ENCODE results near the gene NOC4L.
"Not testable (repeated sequence)": the region's sequence is repeated elsewhere in the genome, so short reads cannot be mapped to it uniquely, and the experiment has no call there.

NOC4L gene

DNA sequence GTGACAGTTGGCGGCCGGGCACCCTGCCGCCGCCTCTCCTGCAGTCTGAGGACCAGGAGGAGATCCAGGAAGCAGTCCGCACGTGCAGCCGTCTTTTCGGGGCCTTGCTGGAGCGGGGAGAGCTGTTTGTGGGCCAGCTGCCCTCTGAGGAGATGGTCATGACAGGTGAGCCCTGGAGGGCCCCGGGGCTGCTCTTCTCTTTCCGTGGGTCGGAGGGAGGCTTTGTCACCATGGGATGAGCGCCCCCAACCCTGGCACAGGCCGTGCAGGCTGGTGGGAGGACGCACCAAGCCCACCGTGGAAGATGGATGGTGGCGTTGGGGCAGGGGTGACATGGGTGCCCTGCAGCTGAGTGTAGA, 532 bp downstream of the NOC4L start:
- DNase-seq: no peak

DNA sequence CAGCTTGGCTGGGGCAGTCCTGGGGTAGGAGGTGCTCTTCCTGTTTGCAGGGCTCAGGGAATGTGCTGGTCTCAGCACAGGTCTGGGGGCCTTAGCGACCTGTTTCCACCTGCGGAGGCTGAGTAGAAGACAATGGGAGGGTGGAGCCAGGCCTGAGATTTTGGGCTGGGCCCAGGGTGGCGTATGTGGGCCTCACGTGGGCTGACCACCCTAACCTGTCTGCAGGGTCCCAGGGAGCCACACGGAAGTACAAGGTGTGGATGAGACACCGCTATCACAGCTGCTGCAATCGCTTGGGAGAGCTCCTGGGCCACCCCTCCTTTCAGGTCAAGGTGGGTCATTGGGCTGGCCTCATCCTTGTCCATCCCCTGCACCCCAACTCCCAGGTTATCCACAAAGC, 1.1 kb downstream of the NOC4L start:
- no peak for DNase-seq

DNA sequence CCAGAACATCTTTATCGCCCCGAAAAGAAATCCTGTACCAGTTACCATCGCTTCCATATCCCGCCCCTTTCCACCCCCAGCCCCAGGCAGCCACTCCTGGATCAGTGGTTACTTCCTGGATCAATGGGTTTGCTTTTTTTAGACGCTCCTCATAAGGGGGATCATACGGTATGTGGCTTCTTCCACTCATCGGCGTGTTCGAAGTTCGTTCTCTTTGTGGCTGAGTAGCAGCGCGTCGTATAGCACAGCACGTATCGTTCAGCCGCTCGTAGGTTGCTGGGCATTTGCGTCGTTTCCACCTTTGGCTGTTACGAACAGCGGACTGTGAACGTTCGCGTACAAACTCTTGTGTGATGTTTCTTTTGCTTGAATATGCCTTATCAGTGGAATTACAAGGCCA, 1.8 kb downstream of the NOC4L start:
- DNase-seq: no peak

DNA sequence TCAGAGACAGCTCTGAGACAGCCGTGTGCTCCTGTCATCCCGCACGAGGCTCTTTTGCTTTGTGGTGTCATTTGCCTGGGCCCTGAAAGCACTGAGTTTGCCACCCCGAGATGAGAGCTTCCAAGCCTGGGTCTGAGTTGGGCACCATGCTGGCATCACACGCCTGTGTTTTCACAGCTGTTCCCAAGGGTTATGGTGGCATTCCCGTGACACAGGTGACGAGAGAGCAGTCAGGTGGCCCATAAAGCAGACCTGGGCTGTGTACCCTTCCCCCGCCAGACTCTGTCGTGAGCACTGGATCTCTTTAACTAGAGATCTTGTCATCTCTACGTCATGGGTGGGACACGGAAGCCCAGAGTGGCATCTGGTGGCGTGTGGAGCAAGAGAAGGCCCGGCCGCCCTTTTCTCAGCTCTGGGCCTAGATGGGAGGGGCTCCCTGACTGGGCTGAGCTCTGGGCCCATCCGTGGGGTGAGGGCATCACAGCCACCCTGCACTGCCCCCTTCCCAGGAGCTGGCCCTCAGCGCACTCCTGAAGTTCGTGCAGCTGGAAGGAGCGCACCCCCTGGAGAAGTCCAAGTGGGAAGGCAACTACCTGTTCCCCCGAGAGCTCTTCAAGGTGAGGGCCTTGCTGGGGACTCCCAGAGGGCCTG, 2.6 kb downstream of the NOC4L start:
- no peak for DNase-seq

DNA sequence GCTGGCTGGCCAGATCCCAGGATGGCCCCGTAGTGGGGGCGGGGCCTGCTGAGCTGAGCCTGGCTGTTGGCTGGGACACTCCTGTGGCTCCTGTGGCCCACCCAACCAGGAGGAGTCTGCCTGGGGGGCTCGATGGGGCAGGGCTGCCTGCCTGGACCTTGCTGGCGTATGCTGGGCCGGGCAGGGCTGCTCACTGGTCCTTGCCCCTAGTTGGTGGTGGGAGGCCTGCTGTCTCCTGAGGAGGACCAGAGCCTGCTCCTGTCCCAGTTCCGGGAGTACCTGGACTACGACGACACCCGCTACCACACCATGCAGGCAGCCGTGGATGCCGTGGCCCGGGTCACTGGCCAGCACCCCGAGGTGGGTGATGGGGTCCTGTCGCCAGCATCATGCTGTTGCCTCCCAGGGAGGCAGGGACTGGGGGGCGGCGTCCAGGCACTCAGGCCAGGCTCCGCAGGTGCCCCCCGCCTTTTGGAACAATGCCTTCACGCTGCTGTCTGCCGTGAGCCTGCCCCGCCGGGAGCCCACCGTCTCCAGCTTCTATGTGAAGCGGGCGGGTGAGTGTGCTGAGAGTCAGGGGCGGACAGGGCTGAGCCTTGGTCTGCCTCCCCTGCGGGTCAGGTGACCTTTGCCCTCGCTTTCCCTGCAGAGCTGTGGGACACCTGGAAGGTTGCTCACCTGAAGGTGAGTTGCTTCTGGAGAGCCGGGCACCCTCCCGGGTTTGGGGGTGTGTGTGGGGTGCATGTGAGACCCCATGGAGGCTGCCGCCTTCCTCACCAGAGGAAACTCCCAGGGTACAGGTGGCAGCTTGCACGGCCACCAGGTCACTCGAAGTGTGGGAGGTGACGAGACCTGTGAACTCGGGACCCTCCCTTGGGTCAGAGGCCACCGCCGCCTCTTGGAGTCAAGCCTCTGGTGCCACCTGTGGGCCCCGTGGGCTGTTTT, 3.4 kb downstream of the NOC4L start:
- DNase-seq: no peak

DNA sequence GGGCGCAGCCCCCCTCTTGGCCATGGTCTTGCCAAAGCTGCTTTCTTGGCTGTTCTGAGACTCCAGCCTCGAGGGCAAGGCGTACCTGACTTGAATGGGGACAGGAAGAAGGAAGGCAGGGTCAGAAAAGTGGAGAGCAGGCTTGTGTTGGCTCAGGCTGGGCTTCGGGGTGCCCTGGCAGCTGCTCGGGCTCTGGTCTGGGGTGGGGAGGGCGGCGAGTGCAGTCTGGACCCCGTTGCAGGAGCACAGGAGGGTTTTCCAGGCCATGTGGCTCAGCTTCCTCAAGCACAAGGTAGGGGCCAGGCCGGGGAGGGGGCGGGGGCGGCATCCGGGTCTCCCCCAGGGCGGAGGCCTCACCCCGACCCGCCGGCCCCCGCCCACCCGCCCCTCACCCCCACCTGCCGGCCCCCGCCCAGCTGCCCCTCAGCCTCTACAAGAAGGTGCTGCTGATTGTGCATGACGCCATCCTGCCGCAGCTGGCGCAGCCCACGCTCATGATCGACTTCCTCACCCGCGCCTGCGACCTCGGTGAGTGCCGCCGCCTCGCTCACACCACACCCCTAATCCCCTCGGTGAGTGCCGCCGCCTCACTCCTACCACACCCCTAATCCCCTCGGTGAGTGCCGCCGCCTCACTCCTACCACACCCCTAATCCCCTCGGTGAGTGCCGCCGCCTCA, 4.2 kb downstream of the NOC4L start:
- no peak for DNase-seq

DNA sequence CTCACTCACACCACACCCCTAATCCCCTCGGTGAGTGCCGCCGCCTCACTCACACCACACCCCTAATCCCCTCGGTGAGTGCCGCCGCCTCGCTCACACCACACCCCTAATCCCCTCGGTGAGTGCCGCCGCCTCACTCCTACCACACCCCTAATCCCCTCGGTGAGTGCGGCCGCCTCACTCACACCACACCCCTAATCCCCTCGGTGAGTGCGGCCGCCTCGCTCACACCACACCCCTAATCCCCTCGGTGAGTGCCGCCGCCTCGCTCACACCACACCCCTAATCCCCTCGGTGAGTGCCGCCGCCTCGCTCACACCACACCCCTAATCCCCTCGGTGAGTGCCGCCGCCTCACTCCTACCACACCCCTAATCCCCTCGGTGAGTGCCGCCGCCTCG, 5.3 kb downstream of the NOC4L start:
- not testable (repeated sequence) for DNase-seq

DNA sequence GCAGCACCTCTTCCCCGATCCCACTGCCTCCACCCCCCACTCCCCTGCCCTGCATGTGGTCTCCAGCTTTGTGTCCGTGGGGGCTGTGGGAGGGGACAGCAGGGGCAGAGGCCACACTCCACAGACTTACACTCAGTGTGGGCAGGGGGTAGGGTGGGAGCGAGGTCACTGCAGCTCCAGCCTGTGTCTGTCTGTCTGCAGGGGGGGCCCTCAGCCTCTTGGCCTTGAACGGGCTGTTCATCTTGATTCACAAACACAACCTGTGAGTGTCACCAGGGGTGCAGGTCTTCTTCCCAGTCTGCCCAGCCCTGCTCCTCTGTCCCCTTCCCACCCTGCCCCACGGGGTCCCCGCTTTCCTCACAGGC, 6.5 kb downstream of the NOC4L start:
- DNase-seq: no peak

DNA sequence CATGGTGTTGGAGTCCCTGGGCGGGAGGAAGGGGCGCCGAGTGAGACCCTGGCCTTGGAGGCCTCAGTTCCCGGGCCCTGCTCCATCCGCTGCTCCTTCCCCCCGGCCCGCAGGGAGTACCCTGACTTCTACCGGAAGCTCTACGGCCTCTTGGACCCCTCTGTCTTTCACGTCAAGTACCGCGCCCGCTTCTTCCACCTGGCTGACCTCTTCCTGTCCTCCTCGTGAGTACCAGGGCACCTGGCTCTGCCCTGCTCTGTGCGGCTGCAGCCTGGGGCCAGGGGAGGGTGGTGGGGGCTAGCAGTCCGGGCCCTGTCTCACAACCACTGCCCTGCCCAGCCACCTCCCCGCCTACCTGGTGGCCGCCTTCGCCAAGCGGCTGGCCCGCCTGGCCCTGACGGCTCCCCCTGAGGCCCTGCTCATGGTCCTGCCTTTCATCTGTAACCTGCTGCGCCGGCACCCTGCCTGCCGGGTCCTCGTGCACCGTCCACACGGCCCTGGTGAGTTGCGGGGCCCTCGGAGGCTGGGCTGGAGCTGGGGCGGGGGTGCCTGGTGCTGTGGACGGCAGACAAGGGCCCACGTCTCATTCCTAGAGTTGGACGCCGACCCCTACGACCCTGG, 7.0 kb downstream of the NOC4L start:
- no peak for DNase-seq

DNA sequence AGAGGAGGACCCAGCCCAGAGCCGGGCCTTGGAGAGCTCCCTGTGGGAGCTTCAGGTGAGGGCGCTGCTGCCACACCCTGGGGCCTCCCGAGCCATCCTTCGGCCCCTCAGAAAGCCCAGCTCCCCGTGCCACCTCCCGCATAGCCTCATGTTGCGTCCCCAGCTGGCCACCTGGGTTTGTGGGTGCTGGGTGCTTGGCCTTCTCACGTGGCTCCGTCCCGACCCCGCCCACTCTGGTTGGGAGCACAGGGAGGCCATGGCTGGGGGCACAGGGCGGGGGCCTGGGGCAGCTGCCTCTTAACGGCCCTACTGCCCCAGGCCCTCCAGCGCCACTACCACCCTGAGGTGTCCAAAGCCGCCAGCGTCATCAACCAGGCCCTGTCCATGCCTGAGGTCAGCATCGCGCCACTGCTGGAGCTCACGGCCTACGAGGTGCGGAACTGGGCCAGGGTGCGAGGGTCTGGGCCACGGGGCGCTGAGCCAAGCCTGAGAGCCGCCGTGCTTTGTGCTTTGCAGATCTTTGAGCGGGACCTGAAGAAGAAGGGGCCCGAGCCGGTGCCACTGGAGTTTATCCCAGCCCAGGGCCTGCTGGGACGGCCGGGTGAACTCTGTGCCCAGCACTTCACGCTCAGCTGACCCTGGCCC, 7.6 kb downstream of the NOC4L start:
- DNase-seq: no peak

DNA sequence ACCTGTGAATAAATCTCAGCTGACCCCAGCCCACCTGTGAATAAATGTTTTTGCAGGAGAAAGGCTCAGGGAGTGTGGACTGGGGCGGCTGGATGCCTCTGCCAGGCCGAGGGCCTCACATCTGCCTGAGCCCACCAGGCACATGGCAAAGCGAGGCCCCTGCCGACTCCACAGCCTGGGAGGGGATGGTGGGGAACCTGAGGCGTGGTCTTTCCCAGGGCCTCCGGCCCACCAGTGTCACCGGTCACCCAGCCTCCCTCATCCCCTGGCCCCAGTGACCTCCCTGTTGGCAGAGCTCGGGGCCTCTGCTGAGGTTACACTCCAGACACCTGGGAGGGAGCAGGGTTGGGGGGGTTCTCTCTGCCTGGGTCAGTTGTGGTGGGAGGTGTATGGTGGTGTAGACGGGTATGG, 8.2 kb downstream of the NOC4L start:
- DNase-seq: no peak

DNA sequence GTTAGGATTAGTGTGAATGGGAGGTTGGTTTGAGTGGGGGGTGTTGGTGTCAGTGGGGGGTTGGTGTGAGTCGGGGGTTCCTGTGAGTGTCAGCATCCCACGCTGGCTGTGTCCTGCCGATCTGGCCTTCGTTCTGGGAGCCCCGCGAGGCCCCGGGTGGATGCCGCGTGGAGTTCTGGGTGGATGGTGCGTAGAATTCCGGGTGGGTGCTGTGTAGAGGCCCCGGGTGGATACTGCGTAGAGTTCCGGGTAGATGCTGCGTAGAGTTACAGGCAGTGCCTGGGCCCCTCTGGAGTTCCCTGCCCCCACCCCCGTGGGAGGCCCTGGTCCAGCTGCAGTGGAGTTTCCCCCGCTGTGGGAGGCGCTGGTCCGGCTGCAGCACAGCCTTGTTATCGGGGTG, 8.7 kb downstream of the NOC4L start:
- DNase-seq: no peak

DNA sequence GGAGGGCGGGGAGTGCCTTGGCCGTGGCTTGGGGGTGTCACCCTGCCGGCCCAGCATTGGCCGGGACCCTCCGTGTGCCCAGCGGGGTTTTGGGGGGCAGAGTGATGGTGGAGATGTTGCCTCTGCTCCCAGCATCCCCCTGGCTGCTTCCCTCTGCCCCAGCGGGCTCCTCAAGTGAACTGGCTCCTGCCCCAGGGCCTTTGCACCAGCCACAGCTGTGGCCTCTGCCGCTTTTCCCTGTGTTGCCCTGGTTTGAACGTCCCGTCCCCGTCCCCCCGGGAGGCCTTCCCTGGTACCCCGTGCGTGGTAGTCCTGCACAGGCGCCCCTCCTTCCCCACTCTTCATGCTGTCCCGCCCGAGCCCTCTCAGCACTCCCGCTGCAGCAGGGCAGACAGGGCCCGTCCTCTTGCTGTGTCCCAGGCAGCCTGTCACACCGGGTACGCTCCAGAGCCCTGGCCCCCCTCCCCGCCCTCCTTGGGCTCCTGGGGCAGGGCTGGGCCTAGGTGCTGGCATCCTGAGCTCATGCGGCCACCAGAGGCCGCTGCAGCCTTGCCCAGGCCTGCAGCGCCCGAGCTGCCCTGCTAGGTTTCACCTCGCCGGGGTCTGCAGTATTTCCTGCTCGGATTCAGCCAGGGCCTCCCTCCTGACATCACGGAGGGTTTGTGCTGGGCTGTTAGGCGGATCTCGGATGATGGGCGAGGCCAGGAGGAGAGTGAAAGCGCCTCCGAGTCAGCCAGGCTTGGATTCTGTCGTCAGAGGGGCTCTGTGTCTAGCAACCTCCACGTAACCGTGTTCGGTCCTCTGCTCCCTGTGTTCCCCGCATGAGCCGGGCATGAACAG, 9.5 kb downstream of the NOC4L start:
- DNase-seq: peak; percentile 65

DNA sequence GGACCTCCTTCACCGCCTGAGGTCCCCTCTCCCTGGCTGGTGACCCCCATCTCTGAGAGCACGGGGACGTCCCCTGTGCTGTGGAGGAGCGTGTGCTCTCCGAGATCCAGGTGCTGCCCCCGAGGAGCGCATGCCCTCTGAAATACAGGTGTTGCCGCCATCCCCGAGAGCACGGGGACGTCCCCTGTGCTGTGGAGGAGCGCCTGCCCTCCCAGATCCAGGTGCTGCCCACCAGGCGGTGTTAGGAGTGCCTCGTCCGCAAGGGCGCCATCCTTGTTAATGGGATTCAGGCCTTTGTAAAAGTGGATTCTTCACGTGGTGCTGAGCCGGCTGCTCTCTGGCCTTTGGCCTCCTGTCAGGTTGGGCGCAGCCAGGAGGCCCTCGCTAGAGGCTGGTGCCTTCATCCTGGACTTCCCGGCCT, 10.1 kb downstream of the NOC4L start:
- DNase-seq: no peak

DNA sequence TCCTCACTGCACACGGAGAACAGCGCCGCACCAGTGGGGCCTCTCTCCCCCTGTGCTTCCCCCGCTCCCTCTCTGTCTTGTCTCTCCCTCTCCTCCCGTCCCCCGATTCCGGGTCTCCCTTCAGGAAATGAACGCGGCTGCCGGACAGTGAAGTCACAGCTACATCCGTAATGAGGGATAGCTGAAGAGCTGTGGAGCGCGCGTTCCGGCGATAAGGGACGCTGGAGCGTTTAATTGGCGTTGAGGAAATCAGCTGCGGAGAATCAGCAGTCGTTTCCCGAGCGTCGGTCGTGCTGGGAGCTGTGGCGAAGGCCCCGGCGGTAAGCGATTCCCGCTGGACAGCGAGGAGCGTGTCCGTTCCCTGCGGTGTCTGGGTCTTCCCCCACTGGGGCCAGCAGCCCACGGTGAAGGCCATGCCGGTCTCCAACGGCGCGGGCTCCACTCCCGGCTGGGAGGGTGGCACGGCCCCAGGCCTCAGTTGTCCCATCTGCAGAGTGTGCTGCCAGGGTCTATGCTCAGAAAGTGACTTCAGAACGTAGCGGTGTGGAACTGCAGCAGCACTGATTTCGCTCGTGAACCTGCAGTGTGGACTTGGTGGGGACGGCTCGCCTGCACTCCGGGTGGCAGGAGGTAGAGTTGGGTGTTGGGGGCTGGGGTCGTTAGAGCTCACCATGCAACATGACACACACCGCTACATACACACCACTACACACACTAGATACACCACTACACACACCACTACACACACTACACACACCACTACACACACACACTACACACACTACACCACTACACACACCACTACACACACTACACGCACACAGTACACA, 10.9 kb downstream of the NOC4L start:
- no peak for DNase-seq

DNA sequence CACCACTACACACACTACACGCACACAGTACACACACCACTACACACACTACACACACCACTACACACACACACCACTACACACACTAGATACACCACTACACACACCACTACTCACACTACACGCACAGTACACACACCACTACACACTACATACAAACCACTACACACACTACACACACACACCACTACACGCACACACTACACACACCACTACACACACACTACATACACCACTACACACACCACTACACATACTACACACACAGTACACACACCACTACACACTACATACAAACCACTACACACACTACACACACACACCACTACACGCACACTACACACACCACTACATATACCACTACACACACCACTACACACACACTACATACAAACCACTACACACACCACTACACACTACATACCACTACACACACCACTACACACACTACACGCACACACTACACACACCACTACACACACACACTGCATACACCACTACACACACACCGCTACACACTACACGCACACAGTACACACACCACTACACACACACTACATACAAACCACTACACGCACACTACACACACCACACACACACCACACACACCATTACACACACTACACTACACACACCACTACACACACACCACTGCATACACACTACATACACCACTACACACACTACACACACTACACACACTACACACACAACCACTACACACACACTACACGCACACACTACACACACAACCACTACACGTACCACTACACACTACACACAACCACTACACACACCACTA, 11.7 kb downstream of the NOC4L start:
- no peak for DNase-seq

DNA sequence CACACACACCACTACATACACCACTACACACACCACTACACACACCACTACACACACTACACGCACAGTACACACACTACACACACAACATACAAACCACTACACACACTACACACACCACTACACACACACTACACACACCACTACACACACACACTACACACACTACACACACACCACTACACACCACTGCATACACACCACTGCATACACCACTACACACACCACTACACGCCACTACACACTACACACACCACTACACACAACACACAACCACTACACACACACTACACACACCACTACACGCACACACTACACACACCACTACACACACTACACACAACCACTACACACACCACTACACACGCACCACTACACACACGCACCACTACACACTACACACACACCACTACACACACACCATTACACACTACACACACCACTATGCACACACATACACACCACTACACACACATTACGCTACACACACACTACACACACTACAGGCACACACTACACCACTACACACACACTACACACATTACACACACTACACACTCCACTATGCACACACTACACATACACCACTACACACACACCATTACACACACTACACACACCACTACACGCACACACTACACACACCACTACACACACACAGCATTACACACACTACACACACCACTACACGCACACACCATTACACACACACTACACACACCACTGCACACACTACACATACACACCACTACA, 12.5 kb downstream of the NOC4L start:
- DNase-seq: no peak

DNA sequence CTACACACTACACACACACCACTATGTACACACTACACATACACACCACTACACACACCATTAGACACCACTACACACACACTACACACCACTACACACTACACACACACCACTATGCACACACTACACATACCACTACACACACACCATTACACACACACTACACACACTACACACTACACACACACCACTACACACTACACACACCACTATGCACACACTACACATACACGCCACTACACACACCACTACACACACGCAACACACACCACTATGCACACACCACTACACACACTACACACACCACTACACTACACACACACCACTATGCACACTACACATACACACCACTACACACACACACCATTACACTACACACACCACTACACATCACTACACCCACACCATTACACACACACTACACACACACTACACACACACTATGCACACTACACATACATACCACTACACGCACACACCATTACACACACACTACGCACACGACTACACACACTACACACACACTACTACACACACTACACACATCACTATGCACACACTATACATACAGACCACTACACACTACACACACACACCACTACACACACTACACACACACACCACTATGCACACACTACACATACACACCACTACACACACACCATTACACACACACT, 13.6 kb downstream of the NOC4L start:
- no peak for DNase-seq
